NCI-H2107 treated with DMSO at 0.1 percent for 48 hours (cell line): ENCODE data around the gene FGGY.

Experiments used
- DNase-seq: peaks from one replicate; lab custom pipeline; 2025; ENCODE audit not compliant: unreplicated experiment; lab: John Stamatoyannopoulos, UW

FGGY gene

DNA sequence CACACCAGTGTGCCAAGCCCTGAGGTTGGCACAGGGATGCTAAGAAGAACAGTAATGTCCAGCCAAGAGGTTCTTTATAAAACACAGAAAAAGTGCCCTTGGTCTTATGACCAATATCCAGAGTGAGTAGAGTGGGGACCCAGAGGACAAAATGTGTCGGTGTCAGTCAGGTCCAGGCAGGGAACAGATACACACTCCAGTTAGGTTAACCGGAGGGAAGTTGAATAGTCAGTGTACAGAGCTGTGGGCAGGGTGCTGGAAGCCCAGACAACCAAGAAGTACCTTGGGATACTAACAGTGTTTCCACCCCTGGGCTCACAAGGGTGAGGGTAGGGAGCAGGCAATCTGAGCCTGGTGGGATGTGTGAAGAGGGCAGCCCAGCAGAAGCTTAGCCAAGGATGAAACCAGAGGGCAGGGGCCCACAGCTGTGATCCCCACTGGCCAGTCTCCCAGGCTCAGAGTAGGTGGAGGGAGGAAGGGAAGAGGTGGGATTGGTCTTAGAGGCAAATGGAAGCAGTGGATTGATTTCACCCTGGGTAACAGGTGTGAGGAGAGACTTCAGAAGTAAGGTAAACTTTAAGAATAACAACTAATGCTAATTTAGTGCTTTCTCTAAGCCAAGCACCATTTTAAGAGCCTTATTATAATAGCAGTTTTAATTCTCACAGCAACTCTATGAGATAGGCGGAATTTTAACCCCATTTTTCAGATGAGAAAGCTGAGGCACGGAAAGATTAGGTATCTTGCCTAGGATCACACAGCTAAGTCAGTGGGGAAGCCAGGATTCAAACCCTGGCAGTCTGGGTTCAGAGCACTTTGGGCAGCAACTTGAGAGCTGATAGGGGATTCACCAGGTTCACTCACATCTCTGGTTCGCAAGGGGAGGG is 374.4 kb downstream of the FGGY start:
- DNase-seq = no peak

DNA sequence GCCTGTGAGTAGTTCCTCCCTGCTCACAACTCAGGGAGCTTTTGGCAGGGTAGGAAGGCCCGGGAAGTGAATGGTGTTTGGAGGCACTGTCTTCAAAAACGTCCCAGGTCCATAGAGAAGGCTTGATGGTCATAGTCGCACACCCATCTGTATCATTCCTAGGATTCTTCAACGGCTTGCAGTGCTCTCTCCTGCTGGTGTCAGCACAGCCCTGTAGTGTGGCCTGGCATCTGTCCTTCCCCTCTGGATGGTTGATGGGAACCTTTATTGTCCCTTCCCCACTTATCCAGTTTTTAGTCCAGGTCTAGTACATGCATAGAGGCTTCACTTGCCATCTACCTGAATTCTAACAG is 375.0 kb downstream of the FGGY start:
- no peak for DNase-seq

DNA sequence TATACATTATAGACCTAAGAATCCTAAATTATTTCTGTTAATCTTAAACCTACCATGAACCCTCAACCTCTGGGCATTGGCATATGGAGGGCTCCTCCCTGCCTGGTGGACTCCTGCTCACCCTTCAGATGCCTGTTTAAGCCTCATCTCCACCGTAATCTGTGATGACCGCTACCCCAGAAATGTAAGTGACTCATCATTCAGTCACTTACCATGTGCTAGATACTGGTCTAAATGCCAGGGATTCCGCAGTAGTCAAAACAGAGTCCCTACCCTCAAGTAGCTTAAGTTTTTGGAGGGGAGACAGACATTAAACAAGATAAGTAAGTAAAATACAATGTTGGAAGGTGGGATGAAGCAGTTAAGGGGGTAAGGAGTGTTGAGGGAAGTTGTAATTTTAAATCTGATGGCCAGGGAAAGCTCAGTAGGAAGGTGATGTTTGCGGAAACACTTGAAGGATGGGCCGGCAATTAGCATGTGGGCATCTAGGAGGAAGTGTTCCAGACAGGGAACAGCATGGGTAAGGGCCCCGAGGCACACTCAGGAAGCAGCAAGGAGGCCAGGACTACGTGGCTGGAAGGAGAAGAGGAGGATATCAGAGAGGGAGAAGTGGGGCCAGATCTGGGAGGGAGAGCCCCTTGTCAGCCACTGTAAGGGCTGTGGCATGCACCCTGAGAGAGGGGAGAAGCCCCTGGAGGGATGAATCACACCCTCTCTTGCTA is 376.1 kb downstream of the FGGY start:
- no peak for DNase-seq

DNA sequence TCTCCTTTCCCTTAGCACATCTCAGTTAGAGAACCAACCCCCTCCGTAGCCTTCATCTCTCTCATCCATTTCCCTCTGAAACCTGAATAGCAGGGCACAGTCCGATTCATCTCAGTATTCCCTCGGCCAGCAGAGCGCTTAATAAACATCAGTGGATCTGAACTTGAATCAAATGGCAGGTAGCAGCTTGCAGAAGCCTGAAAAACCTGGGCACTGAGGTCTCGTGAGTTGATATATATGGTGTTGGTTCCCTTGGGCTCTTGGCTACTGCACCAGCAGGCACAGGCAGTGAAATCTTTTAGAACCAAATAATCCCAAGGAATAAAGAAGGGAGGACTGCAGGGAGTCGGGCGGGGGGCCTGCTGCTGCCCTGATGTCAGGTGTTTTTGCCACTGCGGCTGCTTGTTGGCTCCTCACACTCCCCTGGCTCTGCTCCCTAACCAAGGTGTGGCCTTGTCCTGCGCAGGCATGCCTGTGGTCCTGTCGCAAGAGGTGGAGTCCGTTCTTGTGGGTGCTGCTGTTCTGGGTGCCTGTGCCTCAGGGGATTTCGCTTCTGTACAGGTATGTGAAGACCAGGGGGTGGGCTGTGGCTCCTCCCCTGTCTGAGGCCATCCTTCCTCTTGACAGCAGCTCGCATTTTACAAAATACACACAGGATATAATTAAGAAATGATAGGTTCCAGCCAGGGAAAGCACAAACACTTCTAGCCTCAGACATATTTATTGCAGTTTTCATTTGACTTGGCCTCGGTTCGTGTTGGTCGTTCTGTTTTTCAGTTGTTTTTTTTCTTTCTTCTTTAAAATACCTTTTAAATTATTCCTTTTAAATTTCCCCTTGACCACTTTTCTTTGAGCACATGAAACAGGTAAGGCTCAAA is 376.9 kb downstream of the FGGY start:
- DNase-seq = no peak

DNA sequence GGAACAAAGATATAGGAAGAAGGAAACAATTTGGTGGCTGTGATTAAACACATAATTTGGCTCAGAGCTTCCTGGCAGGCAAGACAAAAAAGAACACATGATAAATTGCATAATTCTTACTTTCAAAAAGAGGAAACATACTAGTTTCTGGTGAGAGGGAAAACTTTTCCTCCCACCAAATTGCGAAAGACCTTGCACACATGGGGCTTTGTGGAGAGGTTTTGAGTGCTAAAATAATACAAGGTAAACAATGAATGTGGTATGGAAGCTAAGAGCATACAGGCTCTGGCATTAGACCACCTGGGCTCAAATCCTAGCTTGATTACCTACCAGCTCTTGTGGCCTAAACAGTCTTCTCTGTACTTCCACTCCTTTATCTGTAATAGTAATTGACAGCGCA is 377.7 kb downstream of the FGGY start:
- DNase-seq = peak; percentile 50

DNA sequence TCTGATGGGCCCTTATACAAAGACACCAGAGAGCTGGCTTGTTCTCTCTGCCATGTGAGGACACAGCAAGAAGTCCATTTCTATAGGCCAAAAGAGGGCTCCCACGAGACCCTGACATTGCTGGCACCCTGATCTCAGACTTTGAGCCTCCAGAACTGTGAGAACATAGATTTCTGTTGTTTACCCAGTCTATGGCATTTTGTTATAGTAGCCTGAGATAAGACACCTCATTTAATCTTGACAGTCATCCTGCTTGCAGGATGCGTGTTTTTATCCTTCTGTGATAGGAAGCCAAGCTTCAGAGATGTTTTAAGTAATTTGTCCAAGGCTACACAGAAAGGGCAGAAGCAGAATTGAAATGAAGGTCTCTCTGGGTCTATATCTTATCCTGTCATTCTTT is 379.0 kb downstream of the FGGY start:
- DNase-seq = no peak

DNA sequence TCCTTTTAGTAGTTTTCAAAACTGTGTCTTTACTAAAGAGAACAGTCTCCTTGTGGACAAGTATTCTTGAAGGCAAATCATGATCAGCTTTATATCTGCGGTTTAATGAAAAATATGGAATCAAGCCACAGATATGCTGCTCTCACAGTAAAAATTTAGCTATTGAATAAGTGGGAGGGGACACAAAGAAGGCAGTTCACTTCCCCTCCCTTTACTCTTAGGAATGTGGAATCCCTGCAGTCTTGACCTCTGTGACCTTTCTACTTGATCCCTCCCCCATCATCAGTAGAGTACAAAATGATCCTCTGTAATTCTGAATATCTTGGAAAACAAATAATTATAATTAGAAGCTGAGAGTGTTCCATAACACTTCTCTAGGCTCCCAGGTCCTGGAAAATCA is 381.1 kb downstream of the FGGY start:
- no peak for DNase-seq

DNA sequence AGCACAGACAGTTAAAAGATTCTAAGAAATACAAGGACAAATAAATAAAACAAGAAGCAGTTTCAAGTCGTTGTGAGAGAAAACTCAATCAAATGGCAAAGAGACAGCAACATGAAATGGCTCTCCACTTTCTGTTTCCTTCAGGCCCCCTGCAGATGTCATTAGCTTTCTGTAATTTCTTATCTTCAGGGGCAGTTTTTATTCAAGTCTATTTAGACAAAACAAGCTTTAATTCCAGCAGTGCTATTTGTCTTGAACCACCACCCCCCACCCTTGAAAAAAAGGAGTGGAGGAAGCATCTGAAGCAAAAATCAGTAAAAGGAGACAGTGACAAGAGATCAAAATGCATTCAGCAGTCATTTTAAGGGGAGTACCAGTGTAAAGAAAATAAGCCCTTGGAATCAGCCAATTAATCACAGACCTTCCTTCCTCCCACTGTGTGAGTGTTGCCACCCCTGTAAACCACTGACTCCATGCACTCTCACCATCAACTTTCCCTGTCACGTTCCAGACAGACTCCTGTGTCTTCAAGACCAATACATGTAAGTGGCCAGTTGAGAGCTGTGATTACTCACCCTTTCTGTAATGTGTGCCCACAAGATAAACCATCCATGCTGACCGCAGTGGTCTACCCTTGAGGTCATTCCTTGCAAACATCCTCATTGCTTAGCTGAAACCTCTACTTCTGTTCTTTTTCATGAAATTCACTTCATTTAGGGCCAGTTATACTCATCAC is 381.8 kb downstream of the FGGY start:
- no peak for DNase-seq

DNA sequence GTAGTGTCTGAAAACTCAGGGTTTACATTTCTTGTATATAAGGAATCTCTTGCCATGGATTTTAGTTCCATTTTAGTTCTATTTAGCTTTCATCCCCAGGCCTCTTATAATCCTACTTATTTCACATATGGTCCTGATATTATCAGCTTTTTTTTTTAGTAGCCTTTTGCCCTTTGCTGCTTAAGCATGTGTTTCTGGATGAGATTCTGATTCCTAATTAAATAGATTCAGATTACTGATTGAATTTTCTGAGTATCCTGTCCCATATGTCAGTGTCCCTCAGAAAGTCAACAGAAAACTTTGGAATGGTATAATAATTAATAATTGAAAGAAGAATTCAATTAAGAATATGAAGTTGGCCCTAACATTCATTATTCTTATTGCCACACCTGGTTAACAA is 383.1 kb downstream of the FGGY start:
- DNase-seq = no peak

DNA sequence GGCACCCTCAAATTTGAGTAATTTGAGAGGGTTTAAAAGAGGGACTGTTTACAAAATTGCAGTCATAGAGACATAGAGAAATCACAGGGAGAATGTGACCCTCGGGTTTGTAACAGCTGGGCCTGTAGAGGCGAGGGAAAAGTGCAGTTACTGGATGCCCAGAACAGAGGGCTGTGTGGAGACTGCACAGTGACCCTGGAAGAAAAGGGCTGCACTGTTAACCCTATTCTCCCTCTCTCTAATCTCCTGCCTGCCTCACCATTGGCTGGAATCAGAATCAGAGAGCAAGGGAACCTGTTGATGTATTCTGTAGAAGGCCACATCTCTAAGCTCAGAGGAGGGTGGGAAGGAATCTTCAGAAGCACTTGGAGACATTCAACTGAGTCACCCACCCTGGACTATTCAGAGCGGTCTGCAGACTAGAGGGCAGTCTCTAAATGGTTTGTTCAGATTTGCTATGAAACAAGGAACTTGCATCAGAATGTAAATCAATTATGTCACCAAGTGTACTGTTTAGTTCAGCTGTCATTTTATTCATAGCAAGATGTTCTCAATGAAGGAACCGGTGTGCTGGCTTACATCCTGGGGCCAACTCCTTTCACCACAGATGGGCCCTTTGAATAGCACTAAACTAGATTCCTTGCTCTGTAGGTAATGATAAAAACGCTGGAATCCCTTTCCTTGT is 385.6 kb downstream of the FGGY start:
- DNase-seq = no peak

DNA sequence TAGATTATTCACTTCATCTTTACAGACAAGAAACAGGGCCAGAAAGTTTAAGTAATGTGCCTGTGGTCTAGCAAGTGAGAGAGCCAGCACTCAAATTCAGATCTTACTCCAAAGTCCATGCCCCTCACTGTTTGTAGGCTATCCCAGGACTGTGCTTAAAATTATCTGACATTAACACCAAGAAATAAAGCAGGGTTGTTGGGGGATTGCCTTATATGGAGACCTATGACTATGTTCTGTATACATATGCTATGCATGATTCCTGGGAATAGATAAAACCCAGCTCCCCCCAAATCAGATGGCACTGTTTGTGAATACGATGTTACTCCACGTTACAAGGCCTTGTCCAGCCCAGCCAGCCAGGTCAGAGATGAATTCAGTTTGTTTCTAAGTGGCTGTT is 386.3 kb downstream of the FGGY start:
- no peak for DNase-seq

DNA sequence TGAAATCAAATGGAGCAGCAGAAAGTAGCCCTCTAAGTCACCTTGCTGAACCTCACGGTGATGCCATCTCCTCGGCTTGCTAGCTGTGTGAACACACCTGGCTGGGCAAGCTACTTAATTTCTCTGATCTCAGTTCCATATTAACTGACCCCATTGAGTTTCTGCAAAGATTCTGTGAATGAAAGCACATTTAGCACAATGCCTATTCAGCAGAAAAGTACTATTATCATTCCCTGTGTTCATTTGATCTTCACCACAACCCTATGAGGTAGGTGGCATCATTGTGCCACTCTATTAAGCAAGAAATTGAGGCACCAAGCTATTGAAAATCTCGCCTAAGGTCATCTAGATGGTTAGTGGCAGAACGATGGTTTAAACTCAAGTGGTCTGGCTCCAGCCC is 387.8 kb downstream of the FGGY start:
- DNase-seq = no peak

DNA sequence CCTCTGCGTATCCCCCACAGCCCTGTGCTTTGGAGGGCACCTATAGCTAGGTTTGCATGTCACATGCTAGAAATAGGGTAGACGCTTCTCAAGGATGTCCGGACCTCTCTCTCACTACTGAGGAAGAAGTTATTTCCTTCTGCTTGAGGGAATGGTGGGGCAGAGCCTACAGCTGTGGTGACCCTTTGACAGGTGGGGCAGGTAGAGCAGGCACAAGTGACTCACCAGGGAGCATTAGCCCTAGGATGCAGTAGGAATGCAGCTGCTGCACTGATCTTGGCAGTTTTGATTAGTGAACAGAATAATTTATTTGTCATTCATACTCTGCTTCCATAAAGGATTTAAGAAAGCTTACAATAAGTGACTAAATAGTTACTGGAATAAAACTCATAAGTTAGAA is 388.2 kb downstream of the FGGY start:
- no peak for DNase-seq

DNA sequence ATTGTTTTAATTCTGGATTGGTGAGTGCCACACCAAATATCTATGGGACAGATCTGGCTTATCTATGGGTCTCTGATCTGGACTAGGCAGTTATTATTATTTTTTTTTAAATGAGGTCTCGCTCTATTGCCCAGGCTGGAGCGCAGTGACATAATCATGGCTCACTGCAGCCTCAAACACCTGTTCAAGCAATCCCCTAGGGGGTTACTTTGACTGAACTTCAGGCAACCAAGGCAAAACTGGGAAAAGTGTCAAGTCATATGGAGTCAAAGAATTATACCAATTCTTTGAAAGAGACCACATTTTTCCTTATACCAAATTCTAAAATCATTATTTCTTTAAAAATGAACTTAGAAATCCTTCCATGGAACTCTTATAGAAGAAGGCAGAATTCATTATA is 388.8 kb downstream of the FGGY start:
- peak; percentile 82 for DNase-seq

DNA sequence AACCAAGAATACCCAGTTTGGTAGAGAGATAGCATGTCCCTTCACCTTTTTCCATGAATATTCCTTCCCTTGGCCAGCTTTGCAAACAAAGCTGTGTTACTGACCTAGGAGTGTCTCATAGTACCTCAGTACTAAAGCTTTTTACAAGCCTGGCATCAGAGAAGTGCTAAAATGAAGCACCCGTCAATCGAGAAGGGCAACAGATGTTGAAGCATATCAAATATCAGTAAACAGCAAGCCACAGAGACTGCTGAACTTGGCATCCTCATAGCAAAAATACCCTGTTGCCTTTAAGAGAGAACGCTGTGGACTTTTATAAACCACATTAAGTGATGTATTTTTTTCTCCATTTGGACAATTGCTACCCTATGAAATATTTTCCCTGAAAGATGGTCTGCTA is 389.3 kb downstream of the FGGY start:
- DNase-seq = peak; percentile 96

DNA sequence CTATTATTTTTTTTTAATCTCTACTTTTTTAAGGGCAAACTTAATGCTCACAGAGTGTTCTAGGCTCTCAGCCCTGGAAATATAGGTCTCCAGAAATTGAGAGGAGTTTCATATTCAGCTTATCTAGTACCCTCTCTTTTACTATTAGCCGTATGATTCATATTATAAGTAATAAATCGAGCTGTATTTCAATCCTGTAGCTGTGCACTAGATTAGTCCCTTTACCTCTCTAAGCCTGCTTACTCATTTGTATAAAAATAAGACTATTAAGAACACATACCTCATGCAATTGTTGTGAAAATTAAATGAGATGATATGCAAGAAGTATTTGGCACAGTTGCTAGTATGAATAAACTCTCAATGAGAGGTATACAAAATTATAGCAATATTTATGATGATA is 389.7 kb downstream of the FGGY start:
- DNase-seq = no peak

DNA sequence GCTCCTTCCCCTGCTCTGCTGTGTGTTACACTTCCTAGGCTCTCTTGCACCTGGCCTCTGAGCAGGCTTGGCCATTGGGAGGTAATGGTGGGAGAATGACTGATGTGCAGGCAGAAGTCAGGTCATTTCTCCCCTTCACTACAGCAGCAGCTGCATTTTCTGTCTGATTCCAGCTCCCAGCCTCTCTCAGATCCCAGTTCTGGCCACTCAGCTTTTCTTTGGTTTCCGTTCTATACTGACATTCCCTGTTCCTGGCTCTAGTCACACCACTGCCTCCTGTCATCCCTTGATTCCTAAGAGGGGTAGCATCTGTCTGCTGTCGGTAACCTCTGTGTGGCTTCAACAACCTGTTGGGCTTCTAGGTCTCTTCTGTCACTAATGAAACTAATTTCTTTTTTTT is 390.2 kb downstream of the FGGY start:
- DNase-seq = peak; percentile 70

DNA sequence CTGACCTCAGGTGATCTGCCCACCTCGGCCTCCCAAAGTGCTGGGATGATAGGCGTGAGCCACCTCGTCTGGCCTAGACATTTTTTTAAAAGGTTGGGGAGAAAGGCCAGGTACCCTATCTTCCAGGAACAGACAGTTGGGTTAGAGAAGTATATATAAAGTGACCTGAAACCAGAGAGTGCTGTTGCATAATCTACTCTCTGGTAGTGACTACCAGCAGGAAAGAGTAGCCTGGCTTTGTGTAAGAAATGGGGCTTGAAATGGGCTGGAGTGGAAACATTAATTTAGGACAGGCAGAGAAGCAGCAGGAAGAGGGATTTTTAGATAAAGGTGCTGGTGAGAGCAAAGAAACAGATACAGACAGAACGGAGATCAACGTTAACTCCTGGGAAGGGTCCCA is 392.1 kb downstream of the FGGY start:
- DNase-seq = peak; percentile 83

DNA sequence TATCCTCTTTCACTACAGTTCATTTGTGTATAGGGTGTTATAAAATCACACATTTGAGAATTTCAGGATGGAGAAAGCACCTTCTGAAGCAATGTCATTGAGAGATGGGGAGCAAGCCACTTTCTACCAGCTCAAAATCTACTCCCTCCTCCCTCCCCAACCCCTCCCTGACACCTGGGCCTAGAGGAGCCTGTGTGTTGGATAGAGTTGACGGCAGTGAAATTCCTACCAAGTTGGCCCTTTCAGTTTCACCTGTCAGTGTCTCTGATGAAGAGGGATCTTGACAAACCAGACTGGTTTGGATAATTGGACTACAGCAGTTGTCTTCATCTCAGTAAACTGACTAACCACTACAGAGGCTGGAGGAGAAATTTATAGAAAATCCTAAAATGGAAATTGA is 392.8 kb downstream of the FGGY start:
- peak; percentile 78 for DNase-seq

DNA sequence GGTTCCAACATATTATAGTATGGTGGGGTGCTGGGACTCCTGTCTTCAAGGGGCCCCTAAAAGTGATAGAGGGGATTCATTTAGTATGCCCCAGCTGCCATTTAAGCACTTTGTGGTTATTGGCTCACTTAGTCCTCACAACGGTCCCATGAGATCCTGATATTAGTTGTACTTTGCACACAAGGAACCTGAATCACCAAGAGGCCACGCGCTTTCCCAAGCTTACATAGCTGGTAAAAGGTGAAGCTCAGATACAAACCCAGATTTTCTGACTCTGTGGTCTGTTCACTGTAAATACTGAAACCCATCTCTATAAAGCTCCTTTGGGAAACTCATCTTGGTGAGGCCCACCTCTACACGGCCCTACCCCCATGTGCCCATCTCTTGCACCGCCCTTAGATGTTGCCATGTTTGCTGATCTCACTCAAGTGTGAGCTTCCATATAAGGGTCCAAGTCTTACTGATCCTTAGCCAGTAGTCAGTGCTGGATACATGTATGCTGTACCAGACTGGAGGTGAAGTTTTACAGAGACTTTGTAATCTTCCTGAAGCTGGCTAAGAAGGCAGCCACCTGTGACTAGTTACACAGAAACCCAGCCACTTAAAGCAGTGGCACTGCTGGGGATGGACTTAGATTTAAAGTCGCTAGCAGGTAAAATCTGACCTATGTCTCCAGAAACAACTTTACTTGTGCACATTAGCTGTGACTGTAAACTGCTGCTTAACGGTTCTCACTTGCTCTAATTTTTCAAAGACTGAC is 393.5 kb downstream of the FGGY start:
- no peak for DNase-seq
